ENCODE measurements around the gene KSR1.

- TF ChIP-seq, protein P1, sequence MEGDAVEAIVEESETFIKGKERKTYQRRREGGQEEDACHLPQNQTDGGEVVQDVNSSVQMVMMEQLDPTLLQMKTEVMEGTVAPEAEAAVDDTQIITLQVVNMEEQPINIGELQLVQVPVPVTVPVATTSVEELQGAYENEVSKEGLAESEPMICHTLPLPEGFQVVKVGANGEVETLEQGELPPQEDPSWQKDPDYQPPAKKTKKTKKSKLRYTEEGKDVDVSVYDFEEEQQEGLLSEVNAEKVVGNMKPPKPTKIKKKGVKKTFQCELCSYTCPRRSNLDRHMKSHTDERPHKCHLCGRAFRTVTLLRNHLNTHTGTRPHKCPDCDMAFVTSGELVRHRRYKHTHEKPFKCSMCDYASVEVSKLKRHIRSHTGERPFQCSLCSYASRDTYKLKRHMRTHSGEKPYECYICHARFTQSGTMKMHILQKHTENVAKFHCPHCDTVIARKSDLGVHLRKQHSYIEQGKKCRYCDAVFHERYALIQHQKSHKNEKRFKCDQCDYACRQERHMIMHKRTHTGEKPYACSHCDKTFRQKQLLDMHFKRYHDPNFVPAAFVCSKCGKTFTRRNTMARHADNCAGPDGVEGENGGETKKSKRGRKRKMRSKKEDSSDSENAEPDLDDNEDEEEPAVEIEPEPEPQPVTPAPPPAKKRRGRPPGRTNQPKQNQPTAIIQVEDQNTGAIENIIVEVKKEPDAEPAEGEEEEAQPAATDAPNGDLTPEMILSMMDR (IDR thresholded peaks at IDR 0.05): no peak
- no peak for TF ChIP-seq POLR2A (IDR thresholded peaks at IDR 0.05)
Measured at GRCh38 chr17:27514595-27515413, 58.6 kb downstream of the KSR1 start.

Measured in uterus (tissue), 2 donors.